ENCODE results near the gene RAB31.

DNA sequence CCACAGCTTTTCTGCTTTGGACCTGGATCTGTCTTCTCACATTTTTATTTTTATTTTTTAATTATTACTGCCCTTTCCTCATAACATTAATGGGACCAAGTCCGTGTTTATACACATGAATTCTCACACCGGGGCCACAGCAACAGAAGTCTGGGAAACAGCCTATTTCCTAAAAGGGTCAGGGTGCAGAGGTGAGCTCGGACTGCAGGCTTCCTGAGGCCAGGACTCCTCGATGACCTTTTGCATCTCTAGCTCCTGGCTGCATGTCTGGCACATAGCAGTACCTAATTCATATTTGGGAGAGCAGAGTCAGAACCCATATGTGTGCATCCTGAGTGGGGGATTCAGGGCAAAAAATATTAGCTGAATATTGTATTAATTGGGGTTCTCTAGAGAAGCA lies 9.6 kb upstream of the RAB31 start:
- TF ChIP-seq, protein P1, sequence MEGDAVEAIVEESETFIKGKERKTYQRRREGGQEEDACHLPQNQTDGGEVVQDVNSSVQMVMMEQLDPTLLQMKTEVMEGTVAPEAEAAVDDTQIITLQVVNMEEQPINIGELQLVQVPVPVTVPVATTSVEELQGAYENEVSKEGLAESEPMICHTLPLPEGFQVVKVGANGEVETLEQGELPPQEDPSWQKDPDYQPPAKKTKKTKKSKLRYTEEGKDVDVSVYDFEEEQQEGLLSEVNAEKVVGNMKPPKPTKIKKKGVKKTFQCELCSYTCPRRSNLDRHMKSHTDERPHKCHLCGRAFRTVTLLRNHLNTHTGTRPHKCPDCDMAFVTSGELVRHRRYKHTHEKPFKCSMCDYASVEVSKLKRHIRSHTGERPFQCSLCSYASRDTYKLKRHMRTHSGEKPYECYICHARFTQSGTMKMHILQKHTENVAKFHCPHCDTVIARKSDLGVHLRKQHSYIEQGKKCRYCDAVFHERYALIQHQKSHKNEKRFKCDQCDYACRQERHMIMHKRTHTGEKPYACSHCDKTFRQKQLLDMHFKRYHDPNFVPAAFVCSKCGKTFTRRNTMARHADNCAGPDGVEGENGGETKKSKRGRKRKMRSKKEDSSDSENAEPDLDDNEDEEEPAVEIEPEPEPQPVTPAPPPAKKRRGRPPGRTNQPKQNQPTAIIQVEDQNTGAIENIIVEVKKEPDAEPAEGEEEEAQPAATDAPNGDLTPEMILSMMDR (IDR thresholded peaks at IDR 0.05): no peak
- TF ChIP-seq POLR2A (IDR thresholded peaks at IDR 0.05) (no peak), POLR2AphosphoS5 (IDR thresholded peaks at IDR 0.05) (no peak), EP300 (IDR thresholded peaks at IDR 0.05) (no peak)
